Aorta (tissue), 5 donors: ENCODE results near the gene FBXL7. TPM values are rescaled to one million over a fixed set of nuclear protein-coding genes. Genes with fewer than 3 reads are reported as not detected.

Experiments used
- ATAC-seq: fragments of 200-7000 bp; cut with Tn5 transposase; one replicate; pipeline ENCODE4 v1.9.1; 2022; ENCODE audit warnings: moderate library complexity; ENCODE audit not compliant: low FRiP score
- DNase-seq, 2 donors: peaks; one replicate each; pipeline ENCODE4 v3.0.0-alpha.2; 2020
- H3K27ac ChIP-seq, 2 donors: one replicate each; pipeline ENCODE4 v1.5.1; 2013; ENCODE audit warnings: low read length in 2 of 2, mild to moderate bottlenecking in 2 of 2, moderate library complexity in 2 of 2, control low read depth in 1 of 2, inconsistent platforms in 1 of 2, low read depth in 1 of 2
- H3K27me3 ChIP-seq, 2 donors: one replicate each; pipeline ENCODE4 v1.6.1; 2013; ENCODE audit warnings: control low read depth in 1 of 2, low read length in 1 of 2, mild to moderate bottlenecking in 1 of 2, moderate library complexity in 1 of 2; ENCODE audit not compliant: insufficient read depth in 2 of 2, control insufficient read depth in 1 of 2
- H3K36me3 ChIP-seq, 2 donors: one replicate each; pipeline ENCODE4 v1.6.1; 2013; ENCODE audit warnings: control low read depth in 1 of 2, low read length in 1 of 2, mild to moderate bottlenecking in 1 of 2; ENCODE audit not compliant: insufficient read depth in 2 of 2, control insufficient read depth in 1 of 2
- H3K4me1 ChIP-seq, 2 donors: one replicate each; pipeline ENCODE4 v1.6.1; 2013; ENCODE audit warnings: low read length in 2 of 2, control low read depth in 1 of 2, mild to moderate bottlenecking in 1 of 2, moderate library complexity in 1 of 2; ENCODE audit not compliant: insufficient read depth in 2 of 2, control insufficient read depth in 1 of 2
- H3K4me3 ChIP-seq, 2 donors: one replicate each; pipeline ENCODE4 v1.5.1; 2013; ENCODE audit warnings: low read length in 2 of 2, control low read depth in 1 of 2, mild to moderate bottlenecking in 1 of 2
- H3K9me3 ChIP-seq: one replicate; pipeline ENCODE4 v1.6.1; 2013; ENCODE audit warnings: mild to moderate bottlenecking, low read length; ENCODE audit not compliant: control insufficient read depth
- WGBS, 2 donors: extraction: QIAGEN DNeasy Blood & Tissue Kit; methylation state at CpG; one replicate each; pipeline ENCODE4 v1.1.7; 2013; 5-methylcytosine and 5-hydroxymethylcytosine counted together
- intact Hi-C, 2 donors: fragments of 100-400 bp; cut with DNase I; formaldehyde crosslinking; loops; one replicate each; pipeline versions ENCODE4 v1.14.2 to v1.15.0; 2022
- polyA plus RNA-seq, 2 donors: library from polyadenylated mRNA; stranded (reverse); fragments of 200-250 nt; gene quantifications; one replicate each; pipeline ENCODE4 v1.2.3, GENCODE V29; 2013
- total RNA-seq, 2 donors: library from RNA; stranded (reverse); fragmentation: NEBNext Ultra II Directional; extraction: Animal tissue kit (Norgen Biotek cat#: 25700); gene quantifications; one replicate each; pipeline ENCODE4 v1.2.1, GENCODE V29; 2021
- donor health status: healthy with polysubstance abuse.
- donor health status: Bipolar disorder and iron deficiency.
- donor health status: DM: no; HTN: no; CAD: no.
- donor health status: DM: no; HTN: no; CAD: no.
- donor health status: DM: yes; HTN: yes; CAD: no.

Gene FBXL7
- total and polyA plus RNA-seq, 4 donors = 3.9 to 32.7 (median 14.7) TPM

DNA sequence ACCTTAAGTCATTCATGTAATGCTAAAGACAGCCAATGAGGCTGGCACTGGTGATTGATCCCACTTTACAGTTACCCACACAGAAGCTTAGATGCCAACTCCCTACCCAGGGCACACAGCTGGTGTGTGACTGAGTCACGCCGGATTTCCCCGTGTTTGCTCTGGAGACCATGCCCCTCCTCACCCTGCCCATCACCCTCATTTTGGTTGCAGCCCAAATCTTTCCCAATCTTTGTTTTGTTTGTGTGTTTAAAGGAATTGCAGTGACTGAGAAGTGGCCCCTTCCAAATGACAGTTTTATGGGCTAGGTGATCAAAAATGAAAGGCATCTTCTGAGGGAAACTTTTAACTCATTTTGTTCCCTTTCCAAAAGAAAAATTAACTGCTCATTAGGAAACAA, 10.9 kb downstream of the FBXL7 start:
- H3K4me3 ChIP-seq = no peak overlapping the region
- WGBS, 2 donors = 3 to 12% methylated on average over 3 of the region's 3 CpGs
- ATAC-seq (no peak), DNase-seq (peak in 1 of 2 donors; percentile 62)
- no peak overlapping the region for H3K27ac ChIP-seq
- intact Hi-C loops = no loop called here
- H3K9me3 ChIP-seq = no peaks in the 10 kb centered on the region
- no peaks in the 10 kb centered on the region for H3K36me3 ChIP-seq
- H3K27me3 ChIP-seq = no peaks in the 10 kb centered on the region
- H3K4me1 ChIP-seq = peaks cover 0 to 7% of the 10 kb centered on the region in 2 donors

GRCh38 chr5:15513431-15513830, 13.5 kb downstream of the FBXL7 start:
- intact Hi-C loops = no loop called here
- no peak overlapping the region for H3K4me3 ChIP-seq
- peaks cover 0 to 7% of the 10 kb centered on the region in 2 donors for H3K4me1 ChIP-seq
- H3K36me3 ChIP-seq = no peaks in the 10 kb centered on the region
- 87 to 88% methylated on average over 2 of the region's 2 CpGs for WGBS, 2 donors
- no peaks in the 10 kb centered on the region for H3K27me3 ChIP-seq
- H3K27ac ChIP-seq = no peak overlapping the region
- no peaks in the 10 kb centered on the region for H3K9me3 ChIP-seq
- ATAC-seq (no peak), DNase-seq (no peak)

- peaks cover 0 to 7% of the 10 kb centered on the region in 2 donors for H3K4me1 ChIP-seq
- no peak for ATAC-seq
- no peak for DNase-seq
- intact Hi-C loops = no loop called here
- H3K27me3 ChIP-seq = no peaks in the 10 kb centered on the region
- H3K4me3 ChIP-seq = no peak overlapping the region
- no peak overlapping the region for H3K27ac ChIP-seq
- no peaks in the 10 kb centered on the region for H3K36me3 ChIP-seq
- H3K9me3 ChIP-seq = no peaks in the 10 kb centered on the region
Observed at GRCh38 chr5:15513911-15514310, 13.9 kb downstream of the FBXL7 start.

DNA sequence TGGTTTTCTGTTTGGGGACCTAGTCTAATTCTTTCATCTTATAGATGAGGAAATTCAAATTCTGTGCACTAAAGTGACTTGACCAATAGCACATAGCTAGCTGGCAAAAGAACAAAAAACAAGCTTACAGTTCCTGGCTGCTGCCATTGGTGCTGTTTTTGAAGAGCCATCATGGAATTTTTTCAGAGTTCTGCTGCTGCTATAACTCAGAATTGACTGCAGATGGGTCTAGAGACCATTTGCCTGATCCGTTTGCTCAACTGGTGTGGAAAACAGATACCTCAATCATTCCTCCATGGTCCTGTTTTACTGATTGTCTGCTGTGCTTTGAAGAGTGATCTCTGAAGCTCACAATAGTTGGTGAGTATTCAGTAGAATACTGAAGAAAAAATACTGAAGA, 15.2 kb downstream of the FBXL7 start:
- ATAC-seq = no peak
- no peaks in the 10 kb centered on the region for H3K27me3 ChIP-seq
- intact Hi-C loops = no loop called here
- H3K27ac ChIP-seq = no peak overlapping the region
- no peaks in the 10 kb centered on the region for H3K36me3 ChIP-seq
- H3K4me1 ChIP-seq = peaks cover 0 to 7% of the 10 kb centered on the region in 2 donors
- H3K4me3 ChIP-seq = no peak overlapping the region
- DNase-seq = no peak
- 63 to 79% methylated on average over 1 of the region's 1 CpG for WGBS, 2 donors
- H3K9me3 ChIP-seq = no peaks in the 10 kb centered on the region

GRCh38 chr5:15516486-15516885, 16.5 kb downstream of the FBXL7 start:
- H3K4me1 ChIP-seq = peaks cover 0 to 2% of the 10 kb centered on the region in 2 donors
- no peak overlapping the region for H3K27ac ChIP-seq
- ATAC-seq (no peak), DNase-seq (no peak)
- 91 to 93% methylated on average over 12 of the region's 12 CpGs for WGBS, 2 donors
- intact Hi-C loops = no loop called here
- H3K27me3 ChIP-seq = no peaks in the 10 kb centered on the region
- H3K36me3 ChIP-seq = no peaks in the 10 kb centered on the region
- H3K4me3 ChIP-seq = no peak overlapping the region
- no peaks in the 10 kb centered on the region for H3K9me3 ChIP-seq

DNA sequence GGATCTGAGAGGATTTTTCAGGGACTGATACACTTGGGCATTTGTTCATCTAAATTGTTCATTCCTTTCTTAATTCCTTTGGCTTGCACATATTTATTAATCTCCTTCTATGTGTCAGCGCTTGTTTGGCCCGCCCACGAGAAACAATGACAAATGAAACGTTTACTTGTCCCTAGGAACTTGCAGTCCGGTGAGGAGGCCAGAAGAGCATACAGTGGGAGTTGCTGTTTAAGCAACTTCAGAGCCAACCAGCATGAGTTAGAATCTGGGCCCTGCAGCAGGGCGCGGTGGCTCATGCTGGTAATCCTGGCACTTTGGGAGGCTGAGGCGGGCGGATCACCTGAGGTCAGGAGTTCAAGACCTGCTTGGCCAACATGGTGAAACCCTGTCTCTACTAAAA, 18.8 kb downstream of the FBXL7 start:
- no peak for ATAC-seq
- Histone ChIP-seq H3K27me3 (no peaks in the 10 kb centered on the region), H3K9me3 (no peaks in the 10 kb centered on the region), H3K4me1 (peaks cover 0 to 7% of the 10 kb centered on the region in 2 donors), H3K36me3 (no peaks in the 10 kb centered on the region), H3K4me3 (no peak overlapping the region), H3K27ac (no peak overlapping the region)
- no peak for DNase-seq
- 82 to 87% methylated on average over 9 of the region's 9 CpGs for WGBS, 2 donors
- intact Hi-C loops = no loop called here

GRCh38 chr5:15520856-15521255, 20.9 kb downstream of the FBXL7 start:
- Histone ChIP-seq H3K27me3 (no peaks in the 10 kb centered on the region), H3K27ac (no peak overlapping the region), H3K9me3 (no peaks in the 10 kb centered on the region), H3K4me3 (no peak overlapping the region), H3K36me3 (peaks cover 0 to 2% of the 10 kb centered on the region in 2 donors), H3K4me1 (peaks cover 0 to 7% of the 10 kb centered on the region in 2 donors)
- intact Hi-C loops = no loop called here
- DNase-seq (no peak), ATAC-seq (no peak)
- WGBS, 2 donors = 74 to 76% methylated on average over 5 of the region's 5 CpGs

- DNase-seq (no peak), ATAC-seq (no peak)
- 63 to 73% methylated on average over 8 of the region's 8 CpGs for WGBS, 2 donors
- intact Hi-C loops = no loop called here
- H3K4me3 ChIP-seq = no peak overlapping the region
- H3K36me3 ChIP-seq = peaks cover 0 to 2% of the 10 kb centered on the region in 2 donors
- no peak overlapping the region for H3K27ac ChIP-seq
- no peaks in the 10 kb centered on the region for H3K27me3 ChIP-seq
- H3K4me1 ChIP-seq = peaks cover 0 to 7% of the 10 kb centered on the region in 2 donors
- no peaks in the 10 kb centered on the region for H3K9me3 ChIP-seq
Observed at GRCh38 chr5:15521381-15522186, 21.6 kb downstream of the FBXL7 start.

DNA sequence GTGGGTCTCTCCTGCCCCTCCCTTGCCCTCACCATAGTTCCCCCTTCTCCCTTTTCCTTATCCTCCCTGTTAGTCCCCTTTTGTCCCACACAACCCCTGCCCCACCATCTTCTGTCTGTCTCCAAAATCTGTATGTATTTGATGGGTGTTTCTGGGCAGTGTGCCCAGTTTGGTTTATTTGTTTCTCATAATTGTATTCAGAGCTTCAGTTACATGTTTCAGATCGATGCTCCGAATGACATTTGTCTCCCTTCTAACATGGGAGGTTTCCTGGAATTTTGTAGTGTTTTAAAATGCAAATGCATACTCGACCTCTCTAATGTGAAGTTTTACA, 22.2 kb downstream of the FBXL7 start:
- ATAC-seq (no peak), DNase-seq (no peak)
- Histone ChIP-seq H3K27me3 (no peaks in the 10 kb centered on the region), H3K9me3 (no peaks in the 10 kb centered on the region), H3K27ac (no peak overlapping the region), H3K4me3 (no peak overlapping the region), H3K36me3 (peaks cover 0 to 2% of the 10 kb centered on the region in 2 donors), H3K4me1 (peaks cover 0 to 7% of the 10 kb centered on the region in 2 donors)
- 42 to 57% methylated on average over 3 of the region's 3 CpGs for WGBS, 2 donors
- intact Hi-C loops = no loop called here
